ENCODE data around the gene KNCN.

Gene KNCN

DNA sequence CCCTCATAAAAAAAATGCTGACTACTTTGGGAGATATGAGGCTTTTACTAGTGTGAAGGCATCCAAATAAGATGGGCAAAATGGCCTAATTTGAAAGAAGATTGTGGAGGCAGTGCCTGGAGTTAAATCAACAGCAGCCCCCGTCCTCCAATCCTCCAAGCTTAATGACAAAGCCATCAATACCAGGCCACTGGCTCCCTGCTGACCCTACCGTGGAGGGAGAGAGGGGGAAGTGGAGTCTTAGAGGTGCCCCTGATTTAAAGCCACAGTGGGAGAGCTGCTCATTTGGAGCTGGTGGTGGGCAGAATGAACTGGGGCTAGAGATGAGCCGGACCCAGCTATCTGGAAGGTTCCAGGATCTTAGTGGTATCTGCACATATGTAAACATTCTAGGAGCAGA, 24.3 kb upstream of the KNCN start:
- Histone ChIP-seq H3K4me3 (ENCODE audit: low read depth, low read length) (no peak overlapping the region), H3K9me3 (ENCODE audit: control insufficient read depth, insufficient read depth, low read depth, low read length) (no peaks in the 10 kb centered on the region), H3K4me1 (ENCODE audit: control insufficient read depth, insufficient read depth, low read length) (peaks cover 4% of the 10 kb centered on the region; the same call in 1 of the 2 replicates), H3K36me3 (ENCODE audit: control insufficient read depth in 2 of 2, insufficient read depth in 1 of 2, low read length in 2 of 2) (peaks cover 0 to 47% of the 10 kb centered on the region in 2 experiments; a peak in 2 of 3 replicates), H3K27ac (ENCODE audit: extremely low read depth, low read depth, low read length) (no peak overlapping the region)
- CTCF ChIA-PET = interaction anchor here (0.5 to 1.0 kb wide), 3 partner anchors 43 to 440 kb away, joined by 3 read pairs; no protein-coding TSS in a partner anchor
- POLR2A ChIA-PET = interaction anchor here (1.2 kb wide), 1 partner anchor 15 kb away, joined by 3 read pairs; no protein-coding TSS in a partner anchor
- TF ChIP-seq ZNF433 (tag by site-specific recombination; IDR thresholded peaks at IDR 0.05; ENCODE audit: low read depth) (no peak), ZIC2 (tag by site-specific recombination; IDR thresholded peaks at IDR 0.05) (0 out of 2 replicates have a peak, but pooled peaks have one; percentile 42)

DNA sequence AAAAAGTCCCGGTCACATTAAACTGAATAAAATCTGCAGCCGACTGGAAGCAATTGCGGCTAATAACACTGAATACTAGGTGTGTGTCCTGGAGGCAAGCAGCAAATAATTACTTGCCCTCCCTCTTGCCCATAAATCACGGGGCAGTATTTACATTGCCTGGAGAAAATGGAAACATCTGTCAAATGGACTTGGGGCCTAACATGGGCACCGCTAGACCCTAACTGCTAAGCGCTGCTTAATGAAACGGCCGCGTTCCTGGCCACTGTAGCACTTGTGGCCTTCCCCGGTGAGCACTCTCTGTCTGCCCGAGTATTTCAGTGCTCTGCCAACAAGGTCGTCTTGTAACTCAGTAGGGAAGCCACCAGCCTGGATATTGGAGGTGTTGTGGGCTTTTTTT, 23.9 kb upstream of the KNCN start:
- Histone ChIP-seq H3K4me3 (ENCODE audit: low read depth, low read length) (no peak overlapping the region), H3K27ac (ENCODE audit: extremely low read depth, low read depth, low read length) (no peak overlapping the region), H3K36me3 (ENCODE audit: control insufficient read depth in 2 of 2, insufficient read depth in 1 of 2, low read length in 2 of 2) (peaks cover 0 to 44% of the 10 kb centered on the region in 2 experiments; a peak in 1 of 3 replicates), H3K9me3 (ENCODE audit: control insufficient read depth, insufficient read depth, low read depth, low read length) (no peaks in the 10 kb centered on the region), H3K4me1 (ENCODE audit: control insufficient read depth, insufficient read depth, low read length) (peaks cover 4% of the 10 kb centered on the region; the same call in 1 of the 2 replicates)
- TF ChIP-seq ZNF843 (tag by site-specific recombination; IDR thresholded peaks at IDR 0.05) (no peak), ZBTB44 (tag by site-specific recombination; IDR thresholded peaks at IDR 0.05) (no peak), PRDM6 (tag by site-specific recombination; IDR thresholded peaks at IDR 0.05) (peak; percentile 60), ZBTB21 (tag by site-specific recombination; IDR thresholded peaks at IDR 0.05) (no peak)
- POLR2A ChIA-PET = interaction anchor here (1.2 kb wide), 1 partner anchor 15 kb away, joined by 3 read pairs; no protein-coding TSS in a partner anchor
- CTCF ChIA-PET = interaction anchor here (1.0 kb wide), 1 partner anchor 42 kb away, joined by 3 read pairs; no protein-coding TSS in a partner anchor

GRCh38 chr1:46571691-46572225, 20.3 kb upstream of the KNCN start:
- H3K36me3 ChIP-seq (ENCODE audit: control insufficient read depth in 2 of 2, insufficient read depth in 1 of 2, low read length in 2 of 2) = peaks cover 0 to 40% of the 10 kb centered on the region in 2 experiments; a peak in 2 of 3 replicates
- peaks cover 4% of the 10 kb centered on the region; the same call in 1 of the 2 replicates for H3K4me1 ChIP-seq (ENCODE audit: control insufficient read depth, insufficient read depth, low read length)
- no peaks in the 10 kb centered on the region for H3K9me3 ChIP-seq (ENCODE audit: control insufficient read depth, insufficient read depth, low read depth, low read length)
- no peak overlapping the region for H3K4me3 ChIP-seq (ENCODE audit: low read depth, low read length)
- TF ChIP-seq ZNF157 (tag by site-specific recombination; IDR thresholded peaks at IDR 0.05) (no peak), ZNF155 (tag by site-specific recombination; IDR thresholded peaks at IDR 0.05) (no peak), ZNF169 (tag by site-specific recombination; IDR thresholded peaks at IDR 0.05) (no peak), ZNF792 (tag by site-specific recombination; IDR thresholded peaks at IDR 0.05) (no peak), ZNF629 (tag by site-specific recombination; IDR thresholded peaks at IDR 0.05) (no peak), CTCF (tag by site-specific recombination; IDR thresholded peaks at IDR 0.05) (no peak), ZNF280C (tag by site-specific recombination; IDR thresholded peaks at IDR 0.05) (no peak), ZNF416 (tag by site-specific recombination; IDR thresholded peaks at IDR 0.05) (no peak)
- TF ChIP-seq, protein P1, sequence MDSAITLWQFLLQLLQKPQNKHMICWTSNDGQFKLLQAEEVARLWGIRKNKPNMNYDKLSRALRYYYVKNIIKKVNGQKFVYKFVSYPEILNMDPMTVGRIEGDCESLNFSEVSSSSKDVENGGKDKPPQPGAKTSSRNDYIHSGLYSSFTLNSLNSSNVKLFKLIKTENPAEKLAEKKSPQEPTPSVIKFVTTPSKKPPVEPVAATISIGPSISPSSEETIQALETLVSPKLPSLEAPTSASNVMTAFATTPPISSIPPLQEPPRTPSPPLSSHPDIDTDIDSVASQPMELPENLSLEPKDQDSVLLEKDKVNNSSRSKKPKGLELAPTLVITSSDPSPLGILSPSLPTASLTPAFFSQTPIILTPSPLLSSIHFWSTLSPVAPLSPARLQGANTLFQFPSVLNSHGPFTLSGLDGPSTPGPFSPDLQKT (IDR thresholded peaks at IDR 0.05; ENCODE audit: borderline replicate concordance, low read depth, low read length) = no peak
- TF ChIP-seq, protein P2, sequence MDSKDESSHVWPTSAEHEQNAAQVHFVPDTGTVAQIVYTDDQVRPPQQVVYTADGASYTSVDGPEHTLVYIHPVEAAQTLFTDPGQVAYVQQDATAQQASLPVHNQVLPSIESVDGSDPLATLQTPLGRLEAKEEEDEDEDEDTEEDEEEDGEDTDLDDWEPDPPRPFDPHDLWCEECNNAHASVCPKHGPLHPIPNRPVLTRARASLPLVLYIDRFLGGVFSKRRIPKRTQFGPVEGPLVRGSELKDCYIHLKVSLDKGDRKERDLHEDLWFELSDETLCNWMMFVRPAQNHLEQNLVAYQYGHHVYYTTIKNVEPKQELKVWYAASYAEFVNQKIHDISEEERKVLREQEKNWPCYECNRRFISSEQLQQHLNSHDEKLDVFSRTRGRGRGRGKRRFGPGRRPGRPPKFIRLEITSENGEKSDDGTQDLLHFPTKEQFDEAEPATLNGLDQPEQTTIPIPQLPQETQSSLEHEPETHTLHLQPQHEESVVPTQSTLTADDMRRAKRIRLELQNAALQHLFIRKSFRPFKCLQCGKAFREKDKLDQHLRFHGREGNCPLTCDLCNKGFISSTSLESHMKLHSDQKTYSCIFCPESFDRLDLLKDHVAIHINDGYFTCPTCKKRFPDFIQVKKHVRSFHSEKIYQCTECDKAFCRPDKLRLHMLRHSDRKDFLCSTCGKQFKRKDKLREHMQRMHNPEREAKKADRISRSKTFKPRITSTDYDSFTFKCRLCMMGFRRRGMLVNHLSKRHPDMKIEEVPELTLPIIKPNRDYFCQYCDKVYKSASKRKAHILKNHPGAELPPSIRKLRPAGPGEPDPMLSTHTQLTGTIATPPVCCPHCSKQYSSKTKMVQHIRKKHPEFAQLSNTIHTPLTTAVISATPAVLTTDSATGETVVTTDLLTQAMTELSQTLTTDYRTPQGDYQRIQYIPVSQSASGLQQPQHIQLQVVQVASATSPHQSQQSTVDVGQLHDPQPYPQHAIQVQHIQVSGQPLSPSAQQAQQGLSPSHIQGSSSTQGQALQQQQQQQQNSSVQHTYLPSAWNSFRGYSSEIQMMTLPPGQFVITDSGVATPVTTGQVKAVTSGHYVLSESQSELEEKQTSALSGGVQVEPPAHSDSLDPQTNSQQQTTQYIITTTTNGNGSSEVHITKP (tag by site-specific recombination; IDR thresholded peaks at IDR 0.05) = no peak
- ChIA-PET POLR2A (no interaction called here), CTCF (interaction anchor here (0.6 to 1.2 kb wide), 4 partner anchors 8 to 263 kb away, joined by 3 read pairs; no protein-coding TSS in a partner anchor)
- H3K27ac ChIP-seq (ENCODE audit: extremely low read depth, low read depth, low read length) = no peak overlapping the region

Measured in HEK293 (cell line).